CD4-positive, CD25-positive, alpha-beta regulatory T cell (primary cell): ENCODE results near the gene TTI1. TPM values are rescaled to one million over a fixed set of nuclear protein-coding genes. Genes with fewer than 3 reads are reported as not detected.

Experiments used
- ATAC-seq, 2 donors: fragments of 150-1000 bp; cut with Tn5 transposase; one replicate each; pipeline ENCODE4 v1.10.0; 2021; ENCODE audit warnings: low read depth in 2 of 2, moderate number of reproducible peaks in 2 of 2, moderate library complexity in 1 of 2
- DNase-seq, 3 donors: peaks; one replicate each; pipeline versions ENCODE4 v3.0.0 to v3.0.0-alpha.2; 2012 to 2022; ENCODE audit warnings: mixed read lengths in 1 of 3
- H3K27ac ChIP-seq: one replicate; pipeline ENCODE4 v1.7.0; 2013; ENCODE audit warnings: mild to moderate bottlenecking, low read length; ENCODE audit not compliant: insufficient read depth, poor library complexity, severe bottlenecking
- H3K27me3 ChIP-seq: one replicate; pipeline ENCODE4 v1.7.0; 2013; ENCODE audit warnings: low read length; ENCODE audit not compliant: control insufficient read depth, insufficient read depth
- H3K36me3 ChIP-seq: one replicate; pipeline ENCODE4 v1.7.0; 2013; ENCODE audit warnings: mild to moderate bottlenecking, low read length, moderate library complexity; ENCODE audit not compliant: control insufficient read depth, insufficient read depth
- H3K4me1 ChIP-seq: 2 replicates; pipeline ENCODE4 v1.7.0; 2013; ENCODE audit warnings: mild to moderate bottlenecking, low read length; ENCODE audit not compliant: insufficient read depth, control insufficient read depth, poor library complexity, severe bottlenecking
- H3K4me3 ChIP-seq: one replicate; pipeline ENCODE4 v1.7.0; 2013; ENCODE audit warnings: low read depth, mild to moderate bottlenecking, low read length, moderate library complexity
- H3K9me3 ChIP-seq, 2 experiments: 1 replicate in 1 of 2; 2 replicates in 1 of 2; pipeline ENCODE4 v1.7.0; 2013; ENCODE audit warnings: low read length in 2 of 2, mild to moderate bottlenecking in 1 of 2, moderate library complexity in 1 of 2; ENCODE audit not compliant: control insufficient read depth in 2 of 2
- H3K27ac Mint-ChIP-seq, 3 donors: one replicate each; pipeline ENCODE4 v1.8.0; 2020 to 2022; ENCODE audit warnings: mild to moderate bottlenecking in 3 of 3, mixed read lengths in 3 of 3, moderate library complexity in 2 of 3
- H3K27me3 Mint-ChIP-seq: one replicate; pipeline ENCODE4 v1.8.0; 2022; ENCODE audit warnings: mild to moderate bottlenecking, mixed read lengths
- H3K36me3 Mint-ChIP-seq: one replicate; pipeline ENCODE4 v1.8.0; 2020; ENCODE audit warnings: mixed read lengths
- H3K4me1 Mint-ChIP-seq, 4 donors: one replicate each; pipeline ENCODE4 v1.8.0; 2020 to 2022; ENCODE audit warnings: mixed read lengths in 4 of 4, mild to moderate bottlenecking in 1 of 4
- H3K4me3 Mint-ChIP-seq, 4 donors: one replicate each; pipeline ENCODE4 v1.8.0; 2020 to 2022; ENCODE audit warnings: mild to moderate bottlenecking in 4 of 4, mixed read lengths in 4 of 4, moderate library complexity in 3 of 4
- H3K9me3 Mint-ChIP-seq, 7 donors: one replicate each; pipeline ENCODE4 v1.8.0; 2020 to 2022; ENCODE audit warnings: mixed read lengths in 7 of 7, mild to moderate bottlenecking in 3 of 7, moderate library complexity in 2 of 7
- polyA plus RNA-seq, 4 donors: library from polyadenylated mRNA; unstranded; fragments of 300-500 nt; fragmentation: Illumina TruSeq; gene quantifications; one replicate each; pipeline ENCODE4 v1.2.3, GENCODE V29; 2021
- total RNA-seq: library from RNA; stranded (reverse); gene quantifications from one replicate; pipeline ENCODE4 v1.2.3, GENCODE V29; 2022

TTI1 gene
- total and polyA plus RNA-seq, 5 donors from 2014 or later = 15.2 to 21.2 (median 16.3) TPM

DNA sequence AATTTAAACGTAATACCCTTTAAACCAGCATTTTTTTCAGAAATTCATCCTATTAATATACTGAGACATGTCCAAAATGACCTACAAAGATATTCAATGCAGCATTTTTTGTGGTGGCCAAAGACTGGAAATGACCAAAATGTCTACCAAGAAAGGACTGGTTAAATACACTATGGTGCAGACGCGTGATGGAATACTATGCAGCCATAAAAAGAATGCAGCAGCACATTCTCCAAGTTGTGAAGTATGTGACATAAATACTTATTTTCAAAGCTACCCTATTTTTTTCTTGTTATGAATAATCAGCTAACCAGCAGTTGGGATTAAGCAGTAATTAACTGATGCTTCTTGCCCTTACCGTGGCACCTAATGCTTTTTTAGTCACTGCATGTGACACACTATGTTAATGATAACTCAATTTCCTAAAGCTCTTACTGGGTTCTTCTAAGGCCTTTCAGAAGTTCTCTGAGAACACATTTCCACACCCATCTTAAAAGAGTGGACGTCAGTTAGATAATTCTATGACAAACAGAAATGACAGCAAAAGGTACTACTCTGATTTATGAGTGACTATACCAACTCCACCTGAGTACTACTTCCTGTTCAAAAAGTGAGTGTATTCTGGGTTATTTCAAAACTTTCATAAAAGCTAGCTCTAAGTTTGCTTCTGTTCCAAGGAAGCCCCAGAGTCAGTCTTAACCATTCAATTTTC is 24.9 kb downstream of the TTI1 start:
- ATAC-seq = no peak
- Histone ChIP-seq H3K9me3 (no peaks in the 10 kb centered on the region), H3K27me3 (no peaks in the 10 kb centered on the region), H3K4me3 (no peak overlapping the region), H3K4me1 (no peaks in the 10 kb centered on the region), H3K27ac (no peak overlapping the region), H3K36me3 (peaks cover 46% of the 10 kb centered on the region)
- peaks cover 15 to 31% (median 23%) of the 10 kb centered on the region in 4 donors for H3K4me1 Mint-ChIP-seq
- no peak overlapping the region for H3K4me3 Mint-ChIP-seq
- peaks cover 39% of the 10 kb centered on the region for H3K36me3 Mint-ChIP-seq
- no peaks in the 10 kb centered on the region for H3K9me3 Mint-ChIP-seq
- no peaks in the 10 kb centered on the region for H3K27me3 Mint-ChIP-seq
- no peak overlapping the region for H3K27ac Mint-ChIP-seq
- no peak for DNase-seq

DNA sequence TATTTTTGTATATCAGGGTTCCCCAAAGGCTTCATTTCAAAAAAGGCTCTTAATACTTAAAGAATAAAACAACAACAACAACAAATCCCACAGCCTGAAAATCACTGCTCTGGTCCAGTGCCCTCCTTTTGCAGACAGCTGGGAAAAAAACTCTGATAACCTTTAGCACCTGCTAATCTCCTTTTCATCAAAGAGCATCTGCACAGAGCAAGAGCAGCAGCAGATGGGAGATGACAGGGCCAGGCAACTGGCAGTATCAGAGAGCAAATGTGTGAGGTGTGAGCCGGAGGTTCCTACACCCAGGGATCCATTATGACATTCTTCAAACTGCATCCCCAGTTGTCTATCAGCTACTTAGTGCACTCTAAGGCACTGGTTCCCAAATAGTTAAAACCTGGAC is 25.7 kb downstream of the TTI1 start:
- Mint-ChIP-seq H3K36me3 (peaks cover 36% of the 10 kb centered on the region), H3K4me1 (peaks cover 16 to 32% (median 24%) of the 10 kb centered on the region in 4 donors), H3K27ac (no peak overlapping the region), H3K27me3 (no peaks in the 10 kb centered on the region), H3K4me3 (no peak overlapping the region), H3K9me3 (no peaks in the 10 kb centered on the region)
- ATAC-seq = no peak
- Histone ChIP-seq H3K27ac (no peak overlapping the region), H3K9me3 (no peaks in the 10 kb centered on the region), H3K27me3 (no peaks in the 10 kb centered on the region), H3K4me3 (no peak overlapping the region), H3K36me3 (peaks cover 45% of the 10 kb centered on the region), H3K4me1 (peaks cover under 1% of the 10 kb centered on the region)
- DNase-seq = no peak

DNA sequence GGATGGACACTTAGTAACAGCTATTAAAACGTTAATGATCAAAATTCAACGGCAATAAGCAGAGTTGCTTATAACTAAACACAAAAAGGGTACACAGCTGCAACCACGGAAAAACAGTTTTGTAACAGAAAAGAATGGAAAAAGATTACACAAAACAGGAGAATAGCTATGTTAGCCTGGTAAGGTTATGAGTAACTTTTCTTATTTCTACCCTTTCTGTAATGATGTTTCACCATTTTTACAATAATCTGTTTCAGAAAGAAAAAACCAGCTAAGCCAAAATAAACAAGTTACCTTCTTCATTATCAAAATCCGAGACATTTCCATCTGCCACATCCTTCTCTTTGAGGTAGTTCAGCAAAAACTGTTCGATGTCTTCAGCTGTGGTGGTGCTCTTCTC is 27.4 kb downstream of the TTI1 start:
- H3K36me3 ChIP-seq = peaks cover 45% of the 10 kb centered on the region
- H3K27ac ChIP-seq = no peak overlapping the region
- DNase-seq = no peak
- H3K4me1 ChIP-seq = peaks cover 16% of the 10 kb centered on the region
- Mint-ChIP-seq H3K9me3 (no peaks in the 10 kb centered on the region), H3K36me3 (peaks cover 42% of the 10 kb centered on the region), H3K4me1 (peaks cover 22 to 47% (median 33%) of the 10 kb centered on the region in 4 donors), H3K27me3 (no peaks in the 10 kb centered on the region), H3K27ac (peak overlapping the region in 1 of 3 donors; percentile 57), H3K4me3 (no peak overlapping the region)
- ATAC-seq = no peak
- no peaks in the 10 kb centered on the region for H3K9me3 ChIP-seq
- no peak overlapping the region for H3K4me3 ChIP-seq
- H3K27me3 ChIP-seq = no peaks in the 10 kb centered on the region

GRCh38 chr20:38004416-38004815 is 28.8 kb downstream of the TTI1 start:
- Histone ChIP-seq H3K9me3 (no peaks in the 10 kb centered on the region), H3K36me3 (peaks cover 56% of the 10 kb centered on the region), H3K27ac (no peak overlapping the region), H3K4me3 (no peak overlapping the region), H3K4me1 (peaks cover 16% of the 10 kb centered on the region), H3K27me3 (no peaks in the 10 kb centered on the region)
- ATAC-seq (no peak), DNase-seq (no peak)
- H3K27ac Mint-ChIP-seq = peak overlapping the region in 1 of 3 donors; percentile 89
- no peak overlapping the region for H3K4me3 Mint-ChIP-seq
- no peaks in the 10 kb centered on the region for H3K9me3 Mint-ChIP-seq
- peaks cover 51% of the 10 kb centered on the region for H3K36me3 Mint-ChIP-seq
- H3K27me3 Mint-ChIP-seq = no peaks in the 10 kb centered on the region
- H3K4me1 Mint-ChIP-seq = peaks cover 18 to 50% (median 33%) of the 10 kb centered on the region in 4 donors

GRCh38 chr20:38002422-38002821 is 30.8 kb downstream of the TTI1 start:
- Histone ChIP-seq H3K4me1 (peaks cover 16% of the 10 kb centered on the region), H3K27ac (no peak overlapping the region), H3K27me3 (no peaks in the 10 kb centered on the region), H3K9me3 (no peaks in the 10 kb centered on the region), H3K36me3 (peaks cover 74% of the 10 kb centered on the region), H3K4me3 (no peak overlapping the region)
- DNase-seq (peak in 1 of 3 donors; percentile 13), ATAC-seq (no peak)
- Mint-ChIP-seq H3K36me3 (peaks cover 59% of the 10 kb centered on the region), H3K4me3 (peak overlapping the region in 3 of 4 donors; percentile 6 to 47 (median 35)), H3K9me3 (no peaks in the 10 kb centered on the region), H3K27ac (peak overlapping the region; percentile 6 to 89 (median 89)), H3K27me3 (no peaks in the 10 kb centered on the region), H3K4me1 (peaks cover 16 to 44% (median 28%) of the 10 kb centered on the region in 4 donors)

GRCh38 chr20:38001981-38002380 is 31.3 kb downstream of the TTI1 start:
- H3K4me1 ChIP-seq = peaks cover 16% of the 10 kb centered on the region
- H3K27ac ChIP-seq = no peak overlapping the region
- H3K9me3 Mint-ChIP-seq = no peaks in the 10 kb centered on the region
- peaks cover 77% of the 10 kb centered on the region for H3K36me3 ChIP-seq
- H3K27me3 Mint-ChIP-seq = no peaks in the 10 kb centered on the region
- H3K4me1 Mint-ChIP-seq = peaks cover 16 to 40% (median 28%) of the 10 kb centered on the region in 4 donors
- H3K36me3 Mint-ChIP-seq = peaks cover 64% of the 10 kb centered on the region
- DNase-seq (peak in 2 of 3 donors; percentile 21 to 86), ATAC-seq (peak in 1 of 2 donors; percentile 80)
- H3K4me3 Mint-ChIP-seq = peak overlapping the region in 3 of 4 donors; percentile 6 to 47 (median 35)
- H3K4me3 ChIP-seq = no peak overlapping the region
- peak overlapping the region; percentile 66 to 89 (median 89) for H3K27ac Mint-ChIP-seq
- H3K9me3 ChIP-seq = no peaks in the 10 kb centered on the region
- no peaks in the 10 kb centered on the region for H3K27me3 ChIP-seq

GRCh38 chr20:38001173-38001875 is 31.9 kb downstream of the TTI1 start:
- no peaks in the 10 kb centered on the region for H3K27me3 ChIP-seq

More at GRCh38 chr20:38001173-38001875, 31.9 kb downstream of the TTI1 start:
- Mint-ChIP-seq H3K9me3 (no peaks in the 10 kb centered on the region), H3K27me3 (no peaks in the 10 kb centered on the region), H3K36me3 (peaks cover 62% of the 10 kb centered on the region), H3K27ac (peak overlapping the region; percentile 66 to 89 (median 89)), H3K4me3 (peak overlapping the region in 2 of 4 donors; percentile 32 to 45), H3K4me1 (peaks cover 11 to 38% (median 24%) of the 10 kb centered on the region in 4 donors)
- peak in 1 of 3 donors; percentile 54 for DNase-seq
- ATAC-seq = peak; percentile 56 to 58
- Histone ChIP-seq H3K9me3 (no peaks in the 10 kb centered on the region), H3K27ac (no peak overlapping the region), H3K4me1 (peaks cover 16% of the 10 kb centered on the region), H3K4me3 (no peak overlapping the region), H3K36me3 (peaks cover 82% of the 10 kb centered on the region)
